PC-3 (cell line): ENCODE measurements around the gene KIAA0930. TPM values are rescaled to one million over a fixed set of nuclear protein-coding genes. Genes with fewer than 3 reads are reported as not detected.

ENCODE experiments used
- ATAC-seq: fragments of 200-7000 bp; cut with Tn5 transposase; 2 replicates; pipeline ENCODE4 v1.9.1; 2020; ENCODE audit warnings: mild to moderate bottlenecking, moderate library complexity
- BruUV-seq: library from RNA; stranded (reverse); fragments of 400-500 nt; replicated peaks from 2 replicates; lab custom pipeline; 2021; lab: Mats Ljungman, UMichigan
- CTCF ChIA-PET: fragments of 300-600 bp; sonication (Branson Sonifier 250); formaldehyde crosslinking; loops from one replicate; lab custom pipeline; 2022; ENCODE audit warnings: antibody characterized with exemption; lab: Charles Lee
- POLR2A ChIA-PET: fragments of 300-600 bp; sonication (Branson Sonifier 250); formaldehyde crosslinking; loops from one replicate; lab custom pipeline; 2022; ENCODE audit warnings: antibody characterized with exemption; ENCODE audit not compliant: unreplicated experiment; lab: Charles Lee
- DNase-seq: peaks from one replicate; pipeline ENCODE4 v3.0.0-alpha.2; 2015
- H2AFZ ChIP-seq: fragments of 300-600 bp; sonication (generic); 2 replicates; pipeline ENCODE4 v1.6.0; 2016; ENCODE audit warnings: antibody characterized with exemption, low read length
- H3F3A ChIP-seq: fragments of 300-600 bp; sonication (generic); one replicate; pipeline ENCODE4 v1.6.0; 2017; ENCODE audit warnings: antibody characterized with exemption, low read length, control low read depth, mild to moderate bottlenecking; ENCODE audit not compliant: unreplicated experiment
- H3K27ac ChIP-seq: fragments of 300-600 bp; sonication (generic); 2 replicates; pipeline ENCODE4 v1.5.1; 2016; ENCODE audit warnings: mild to moderate bottlenecking, low read length
- H3K27me3 ChIP-seq: fragments of 300-600 bp; sonication (generic); 2 replicates; pipeline ENCODE4 v1.6.1; 2016; ENCODE audit warnings: low read length, mixed read lengths
- H3K36me3 ChIP-seq: fragments of 300-600 bp; sonication (generic); 2 replicates; pipeline ENCODE4 v1.6.1; 2016; ENCODE audit warnings: low read depth, mixed run types, low read length, mixed read lengths
- H3K4me1 ChIP-seq: fragments of 300-600 bp; sonication (generic); 2 replicates; pipeline ENCODE4 v1.5.1; 2016; ENCODE audit warnings: low read length; ENCODE audit not compliant: insufficient read depth
- H3K4me2 ChIP-seq: fragments of 300-600 bp; sonication (generic); 2 replicates; pipeline ENCODE4 v1.6.0; 2016; ENCODE audit warnings: low read length
- H3K4me3 ChIP-seq: fragments of 300-600 bp; sonication (generic); 2 replicates; pipeline ENCODE4 v1.5.1; 2016; ENCODE audit warnings: mild to moderate bottlenecking, low read length, mixed read lengths
- H3K79me2 ChIP-seq: fragments of 300-600 bp; sonication (generic); 2 replicates; pipeline ENCODE4 v1.6.1; 2017; ENCODE audit warnings: low read length, mixed read lengths
- H3K9ac ChIP-seq: fragments of 300-600 bp; sonication (generic); 2 replicates; pipeline ENCODE4 v1.6.0; 2016; ENCODE audit warnings: mild to moderate bottlenecking, low read length
- H3K9me2 ChIP-seq: fragments of 300-600 bp; sonication (generic); replicated peaks from 2 replicates; pipeline ENCODE4 v1.6.1; 2016; ENCODE audit warnings: mixed run types, low read length, mixed read lengths
- H3K9me3 ChIP-seq: fragments of 300-600 bp; sonication (generic); 2 replicates; pipeline ENCODE4 v1.6.1; 2016; ENCODE audit warnings: low read length, mixed read lengths
- H4K20me1 ChIP-seq: fragments of 300-600 bp; sonication (generic); 2 replicates; pipeline ENCODE4 v1.6.1; 2016; ENCODE audit warnings: low read length, mixed read lengths
- EZH2 ChIP-seq: fragments of 300-600 bp; sonication (generic); IDR thresholded peaks from one replicate; pipeline ENCODE4 v1.6.1; 2017; ENCODE audit warnings: antibody characterized with exemption, mild to moderate bottlenecking, low read length; ENCODE audit not compliant: unreplicated experiment
- EZH2phosphoT487 ChIP-seq: fragments of 300-600 bp; sonication (generic); IDR thresholded peaks from 2 replicates; pipeline ENCODE4 v1.6.1; 2018; ENCODE audit warnings: mild to moderate bottlenecking, antibody characterized with exemption, low read length, borderline replicate concordance
- intact Hi-C: fragments of 100-400 bp; cut with micrococcal nuclease; formaldehyde crosslinking; loops from 2 replicates; pipeline ENCODE4 v1.9.0; 2023
- total RNA-seq: library from RNA; depleted of rRNA; stranded (reverse); fragments of >200 nt; gene quantifications from 2 replicates; pipeline ENCODE4 v1.2.3, GENCODE V29; 2014
- TF ChIP-seq, protein P1 (sequence below): fragments of 300-600 bp; sonication (generic); conservative IDR thresholded peaks from 2 replicates; pipeline ENCODE4 v1.5.1; 2017; ENCODE audit warnings: antibody characterized with exemption, low read depth, mild to moderate bottlenecking, low read length

The KIAA0930 gene
- total RNA-seq, 1 experiment from 2014 or later: 29.8 TPM

DNA sequence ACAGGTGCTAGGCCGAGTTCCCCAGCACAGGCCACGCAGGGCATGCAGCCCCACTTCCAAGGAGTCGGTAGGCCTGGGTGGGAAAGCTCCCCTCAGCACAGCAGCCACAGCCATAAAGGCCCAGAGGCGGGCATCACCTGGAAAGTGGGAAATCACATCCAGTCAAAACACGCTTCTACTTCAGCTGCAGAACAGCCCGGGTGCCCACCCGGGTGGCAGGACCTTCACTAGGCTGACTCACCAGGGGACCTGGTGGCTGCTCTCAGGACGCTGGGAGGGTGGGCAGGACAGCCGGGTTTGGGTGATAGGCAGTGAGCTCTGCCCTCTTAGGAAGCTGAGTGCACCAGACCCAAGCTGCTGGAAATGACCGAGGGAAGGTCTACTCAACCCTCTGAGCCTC, 7.3 kb downstream of the KIAA0930 start:
- H3K27me3 ChIP-seq: no peaks in the 10 kb centered on the region
- H3K4me2 ChIP-seq: no peak overlapping the region
- no peaks in the 10 kb centered on the region for H3F3A ChIP-seq
- no peaks in the 10 kb centered on the region for H4K20me1 ChIP-seq
- POLR2A ChIA-PET: no interaction called here
- intact Hi-C loops: no loop called here
- no peak overlapping the region for H3K4me3 ChIP-seq
- no peaks in the 10 kb centered on the region for H3K36me3 ChIP-seq
- H2AFZ ChIP-seq: no peak overlapping the region
- no peaks in the 10 kb centered on the region for H3K9me2 ChIP-seq
- H3K27ac ChIP-seq: no peak overlapping the region
- no peak overlapping the region for H3K9ac ChIP-seq
- H3K9me3 ChIP-seq: no peaks in the 10 kb centered on the region
- DNase-seq: no peak
- no peaks in the 10 kb centered on the region for H3K79me2 ChIP-seq
- no TSS peak for BruUV-seq
- TF ChIP-seq EZH2 (no peak), EZH2phosphoT487 (no peak)
- TF ChIP-seq, protein P1, sequence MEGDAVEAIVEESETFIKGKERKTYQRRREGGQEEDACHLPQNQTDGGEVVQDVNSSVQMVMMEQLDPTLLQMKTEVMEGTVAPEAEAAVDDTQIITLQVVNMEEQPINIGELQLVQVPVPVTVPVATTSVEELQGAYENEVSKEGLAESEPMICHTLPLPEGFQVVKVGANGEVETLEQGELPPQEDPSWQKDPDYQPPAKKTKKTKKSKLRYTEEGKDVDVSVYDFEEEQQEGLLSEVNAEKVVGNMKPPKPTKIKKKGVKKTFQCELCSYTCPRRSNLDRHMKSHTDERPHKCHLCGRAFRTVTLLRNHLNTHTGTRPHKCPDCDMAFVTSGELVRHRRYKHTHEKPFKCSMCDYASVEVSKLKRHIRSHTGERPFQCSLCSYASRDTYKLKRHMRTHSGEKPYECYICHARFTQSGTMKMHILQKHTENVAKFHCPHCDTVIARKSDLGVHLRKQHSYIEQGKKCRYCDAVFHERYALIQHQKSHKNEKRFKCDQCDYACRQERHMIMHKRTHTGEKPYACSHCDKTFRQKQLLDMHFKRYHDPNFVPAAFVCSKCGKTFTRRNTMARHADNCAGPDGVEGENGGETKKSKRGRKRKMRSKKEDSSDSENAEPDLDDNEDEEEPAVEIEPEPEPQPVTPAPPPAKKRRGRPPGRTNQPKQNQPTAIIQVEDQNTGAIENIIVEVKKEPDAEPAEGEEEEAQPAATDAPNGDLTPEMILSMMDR: no peak
- no peak for ATAC-seq
- H3K4me1 ChIP-seq: no peaks in the 10 kb centered on the region
- CTCF ChIA-PET: no interaction called here

DNA sequence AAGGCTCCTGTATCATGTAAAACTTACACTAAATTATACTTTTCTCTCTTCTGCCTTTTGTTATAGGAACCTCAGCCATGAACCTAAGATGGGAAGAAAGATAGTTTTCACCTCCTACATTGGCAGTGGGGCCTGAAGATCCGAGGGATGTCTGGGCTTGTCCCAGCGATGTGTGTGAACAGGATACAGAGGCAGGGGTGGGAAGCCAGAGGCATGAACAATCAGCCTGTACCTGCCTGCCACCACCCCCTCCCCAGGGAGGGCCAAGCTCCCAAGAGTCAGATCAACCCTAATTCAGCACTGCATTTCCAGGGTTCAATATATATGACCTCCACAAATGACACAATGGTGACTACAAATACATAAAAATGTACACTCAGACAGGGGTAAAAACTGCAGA, 9.4 kb downstream of the KIAA0930 start:
- intact Hi-C loops: no loop called here

DNA sequence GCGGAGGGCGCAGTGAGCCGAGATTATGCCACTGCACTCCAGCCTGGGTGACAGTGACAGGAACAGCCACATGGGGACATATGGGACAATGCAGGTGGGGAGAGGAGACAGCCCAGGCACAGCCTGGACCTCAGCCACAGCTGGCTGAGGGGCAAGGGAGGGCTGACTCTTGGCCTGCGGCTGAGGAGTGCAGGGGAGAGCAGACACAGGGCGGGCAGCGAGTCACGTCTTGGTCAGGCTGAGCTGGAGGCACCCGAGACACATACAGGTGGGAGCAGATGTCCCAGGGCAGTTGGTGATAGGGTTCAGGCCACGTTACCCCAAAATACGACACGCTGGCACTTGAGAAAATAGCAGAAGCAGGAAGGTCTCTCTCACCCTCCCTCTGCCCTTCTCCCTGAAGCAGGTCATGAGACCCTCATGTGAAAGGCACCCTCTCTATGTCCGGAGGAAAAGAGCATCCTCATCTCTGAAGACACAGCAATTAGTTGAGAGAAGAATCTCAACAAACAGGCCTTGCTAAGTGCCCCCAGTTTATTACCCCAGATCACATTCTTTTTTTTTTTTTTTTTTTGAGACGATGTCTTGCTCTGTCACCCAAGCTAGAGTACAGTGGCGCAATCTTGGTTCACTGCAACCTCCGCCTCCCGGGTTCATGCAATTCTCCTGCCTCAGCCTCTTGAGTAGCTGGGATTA, 10.5 kb downstream of the KIAA0930 start:
- TF ChIP-seq, protein P1: no peak
- TF ChIP-seq EZH2 (no peak), EZH2phosphoT487 (no peak)
- CTCF ChIA-PET: no interaction called here

More for the DNA sequence above, 9.4 kb downstream of the KIAA0930 start:
- Histone ChIP-seq H3K4me1 (no peaks in the 10 kb centered on the region), H2AFZ (no peak overlapping the region), H3K4me3 (no peak overlapping the region), H3F3A (no peaks in the 10 kb centered on the region), H3K27ac (no peak overlapping the region), H3K27me3 (no peaks in the 10 kb centered on the region), H4K20me1 (no peaks in the 10 kb centered on the region), H3K9me3 (no peaks in the 10 kb centered on the region), H3K4me2 (no peak overlapping the region), H3K79me2 (no peaks in the 10 kb centered on the region), H3K36me3 (no peaks in the 10 kb centered on the region), H3K9me2 (no peaks in the 10 kb centered on the region), H3K9ac (no peak overlapping the region)
- ATAC-seq: no peak
- DNase-seq: no peak
- BruUV-seq: no TSS peak
- POLR2A ChIA-PET: no interaction called here
- TF ChIP-seq EZH2phosphoT487: no peak
- TF ChIP-seq EZH2: no peak
- CTCF ChIA-PET: no interaction called here

More for the DNA sequence above, 10.5 kb downstream of the KIAA0930 start:
- Histone ChIP-seq H3K9me3 (no peaks in the 10 kb centered on the region), H3K4me1 (no peaks in the 10 kb centered on the region), H3K9ac (no peak overlapping the region), H3K9me2 (no peaks in the 10 kb centered on the region), H3K79me2 (no peaks in the 10 kb centered on the region), H3K27ac (no peak overlapping the region), H3K4me2 (no peak overlapping the region), H3K4me3 (no peak overlapping the region), H3K36me3 (no peaks in the 10 kb centered on the region), H3F3A (no peaks in the 10 kb centered on the region), H2AFZ (no peak overlapping the region), H4K20me1 (no peaks in the 10 kb centered on the region), H3K27me3 (no peaks in the 10 kb centered on the region)
- no peak for DNase-seq
- ATAC-seq: no peak
- POLR2A ChIA-PET: no interaction called here
- intact Hi-C loops: no loop called here
- BruUV-seq: no TSS peak
